Activated T-cell treated with anti-CD3 and anti-CD28 coated beads for 48 hours (primary cell): ENCODE measurements around the gene SETD1A.

Experiments
- DNase-seq: peaks from one replicate; pipeline ENCODE4 v3.0.0-alpha.2; 2020; ENCODE audit warnings: low read depth

Gene SETD1A

DNA sequence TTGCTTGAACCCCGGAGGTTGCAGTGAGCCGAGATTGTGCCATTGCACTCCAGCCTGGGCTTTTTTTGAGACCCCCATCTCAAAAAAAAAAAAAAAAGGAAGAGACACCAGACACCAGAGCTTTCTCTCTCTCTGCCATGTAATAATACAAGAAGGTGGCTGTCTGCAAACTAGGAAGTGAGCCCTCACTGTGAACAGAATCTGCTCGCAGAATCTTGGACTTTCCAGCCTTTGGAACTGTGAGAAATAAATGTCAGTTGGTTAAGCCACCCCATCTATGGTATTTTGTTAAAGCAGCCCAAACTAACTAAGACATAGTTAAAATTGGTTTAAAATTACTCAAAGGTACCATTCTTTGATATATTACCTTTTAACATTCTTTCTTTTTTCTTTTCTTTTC, 63.0 kb downstream of the SETD1A start:
- DNase-seq: no peak

DNA sequence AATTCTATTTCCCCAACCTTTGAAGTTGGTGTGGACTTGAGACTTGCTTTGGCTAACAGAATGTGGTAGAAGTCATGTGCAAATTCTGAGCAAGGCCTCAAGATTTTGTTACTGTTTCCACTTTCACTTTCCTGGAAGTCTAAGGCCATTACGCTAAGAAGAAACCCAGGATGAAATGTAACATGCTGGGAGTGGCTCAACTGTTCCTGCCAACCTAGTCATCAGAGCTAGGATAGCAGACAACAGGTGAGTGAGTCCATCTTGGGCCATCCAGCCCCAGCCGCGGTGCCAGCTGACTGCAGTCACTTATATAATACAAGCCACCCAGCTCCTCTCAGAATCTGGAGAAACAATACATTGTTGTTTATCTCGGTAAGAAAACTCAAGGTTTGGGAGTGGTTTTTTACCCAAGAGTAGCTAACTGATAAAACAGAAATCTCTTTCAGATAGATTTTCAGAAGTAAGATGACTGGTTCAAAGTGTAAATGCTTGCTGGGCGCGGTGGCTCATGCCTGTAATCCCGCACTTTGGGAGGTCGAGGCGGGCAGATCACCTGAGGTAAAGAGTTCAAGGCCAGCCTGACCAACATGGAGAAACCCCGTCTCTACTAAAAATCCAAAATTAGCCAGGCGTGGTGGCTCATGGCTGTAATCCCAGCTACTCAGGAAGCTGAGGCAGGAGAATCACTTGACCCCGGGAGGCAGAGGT, 65.1 kb downstream of the SETD1A start:
- DNase-seq: no peak

DNA sequence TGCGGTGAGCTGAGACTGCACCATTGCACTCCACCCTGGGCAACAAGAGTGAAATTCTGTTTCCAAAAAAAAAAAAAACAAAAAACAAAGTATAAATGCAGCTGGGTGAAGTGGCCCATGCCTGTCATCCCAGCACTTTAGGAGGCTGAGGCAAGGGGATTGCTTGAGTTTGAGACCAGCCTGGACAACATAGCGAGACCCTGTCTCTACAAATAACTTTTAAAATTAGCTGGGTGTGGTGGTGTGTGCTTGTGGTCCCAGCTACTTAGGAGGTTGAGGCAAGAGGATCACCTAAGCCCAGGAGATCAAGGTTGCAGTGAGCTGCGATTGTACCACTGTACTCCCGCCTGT, 65.7 kb downstream of the SETD1A start:
- DNase-seq: no peak

GRCh38 chr16:31023627-31024226, 66.2 kb downstream of the SETD1A start:
- DNase-seq: no peak

GRCh38 chr16:31025339-31025738, 67.8 kb downstream of the SETD1A start:
- DNase-seq: no peak

DNA sequence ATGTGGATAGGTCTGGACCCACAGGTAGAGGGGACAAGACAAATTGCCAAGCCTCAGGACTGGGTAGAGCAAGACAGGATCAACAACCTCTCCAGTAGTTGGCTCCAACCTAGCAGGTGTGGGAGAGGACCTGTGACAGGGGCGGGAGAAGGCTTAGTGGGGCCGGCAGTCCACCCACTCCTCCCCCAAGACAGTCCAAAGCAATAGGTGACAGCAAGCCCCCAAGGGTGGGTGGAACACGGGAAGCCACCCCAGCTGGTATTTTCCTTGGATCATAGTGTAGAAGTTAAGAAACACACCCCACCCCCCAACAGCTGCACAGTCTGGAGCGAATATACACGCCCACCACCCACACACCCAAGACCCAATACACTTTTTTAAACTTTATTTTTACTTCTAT, 71.7 kb downstream of the SETD1A start:
- no peak for DNase-seq

- no peak for DNase-seq
Observed at GRCh38 chr16:31031276-31031675, 73.7 kb downstream of the SETD1A start.

DNA sequence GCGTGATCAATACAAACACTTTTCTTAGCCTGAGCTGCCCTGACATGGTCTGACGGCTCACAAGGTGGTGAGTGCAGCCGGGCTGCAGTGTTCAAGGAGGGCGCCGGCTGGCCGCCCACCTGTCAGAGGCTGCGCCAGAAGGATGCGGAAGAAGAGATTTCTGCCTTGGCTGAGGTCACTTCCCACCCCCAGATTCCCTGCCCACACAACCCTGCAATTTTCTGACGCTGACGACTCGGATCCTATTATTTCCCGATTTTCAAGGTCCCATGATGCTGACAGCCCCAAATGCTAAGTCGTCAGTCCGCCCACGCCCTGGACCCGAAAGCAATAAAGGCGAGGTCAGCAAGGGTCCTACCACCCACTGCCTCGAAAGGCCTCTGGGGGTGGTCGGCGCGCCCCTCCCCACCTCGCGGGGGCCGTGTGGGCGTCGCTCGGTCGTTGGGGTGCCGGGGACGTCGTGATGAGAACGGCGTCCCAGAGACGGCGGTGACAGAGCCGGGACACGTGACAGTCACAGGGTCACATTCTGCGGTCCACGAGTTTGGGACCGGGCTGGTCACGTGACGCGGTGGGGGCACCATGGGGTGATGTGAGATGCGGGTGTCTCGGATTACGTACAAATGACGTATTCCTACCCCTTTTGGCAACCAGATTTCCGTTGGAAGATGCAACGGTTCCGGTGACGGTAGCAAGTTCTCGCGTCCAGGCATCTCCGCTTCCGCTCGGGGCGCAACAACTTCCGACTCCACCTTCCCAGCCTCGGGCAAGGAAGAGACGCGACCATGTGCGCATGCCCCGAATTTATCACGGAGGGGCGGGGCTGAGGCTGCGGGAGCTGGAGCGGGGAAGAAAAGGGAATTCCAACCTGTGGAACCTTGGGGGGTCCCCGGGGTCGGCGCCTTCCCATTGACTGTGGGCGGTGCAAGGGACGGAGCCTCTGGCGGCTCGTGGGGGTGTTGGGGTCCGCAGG, 75.5 kb downstream of the SETD1A start, which contains the start of gene STX4:
Gene STX4, plus strand, starts transcription at position 823 of the 973 bp plus-strand sequence. CDS start 248 bp downstream, outside the sequence.
- peak; percentile 93 for DNase-seq

GRCh38 chr16:31033709-31034492, 76.3 kb downstream of the SETD1A start:
- peak; percentile 84 for DNase-seq
